ENCODE measurements around the gene PROX2.

Gene PROX2, protein sequence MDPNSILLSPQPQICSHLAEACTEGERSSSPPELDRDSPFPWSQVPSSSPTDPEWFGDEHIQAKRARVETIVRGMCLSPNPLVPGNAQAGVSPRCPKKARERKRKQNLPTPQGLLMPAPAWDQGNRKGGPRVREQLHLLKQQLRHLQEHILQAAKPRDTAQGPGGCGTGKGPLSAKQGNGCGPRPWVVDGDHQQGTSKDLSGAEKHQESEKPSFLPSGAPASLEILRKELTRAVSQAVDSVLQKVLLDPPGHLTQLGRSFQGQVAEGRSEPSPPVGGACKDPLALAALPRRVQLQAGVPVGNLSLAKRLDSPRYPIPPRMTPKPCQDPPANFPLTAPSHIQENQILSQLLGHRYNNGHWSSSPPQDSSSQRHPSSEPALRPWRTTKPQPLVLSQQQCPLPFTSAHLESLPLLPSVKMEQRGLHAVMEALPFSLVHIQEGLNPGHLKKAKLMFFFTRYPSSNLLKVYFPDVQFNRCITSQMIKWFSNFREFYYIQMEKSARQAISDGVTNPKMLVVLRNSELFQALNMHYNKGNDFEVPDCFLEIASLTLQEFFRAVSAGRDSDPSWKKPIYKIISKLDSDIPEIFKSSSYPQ

DNA sequence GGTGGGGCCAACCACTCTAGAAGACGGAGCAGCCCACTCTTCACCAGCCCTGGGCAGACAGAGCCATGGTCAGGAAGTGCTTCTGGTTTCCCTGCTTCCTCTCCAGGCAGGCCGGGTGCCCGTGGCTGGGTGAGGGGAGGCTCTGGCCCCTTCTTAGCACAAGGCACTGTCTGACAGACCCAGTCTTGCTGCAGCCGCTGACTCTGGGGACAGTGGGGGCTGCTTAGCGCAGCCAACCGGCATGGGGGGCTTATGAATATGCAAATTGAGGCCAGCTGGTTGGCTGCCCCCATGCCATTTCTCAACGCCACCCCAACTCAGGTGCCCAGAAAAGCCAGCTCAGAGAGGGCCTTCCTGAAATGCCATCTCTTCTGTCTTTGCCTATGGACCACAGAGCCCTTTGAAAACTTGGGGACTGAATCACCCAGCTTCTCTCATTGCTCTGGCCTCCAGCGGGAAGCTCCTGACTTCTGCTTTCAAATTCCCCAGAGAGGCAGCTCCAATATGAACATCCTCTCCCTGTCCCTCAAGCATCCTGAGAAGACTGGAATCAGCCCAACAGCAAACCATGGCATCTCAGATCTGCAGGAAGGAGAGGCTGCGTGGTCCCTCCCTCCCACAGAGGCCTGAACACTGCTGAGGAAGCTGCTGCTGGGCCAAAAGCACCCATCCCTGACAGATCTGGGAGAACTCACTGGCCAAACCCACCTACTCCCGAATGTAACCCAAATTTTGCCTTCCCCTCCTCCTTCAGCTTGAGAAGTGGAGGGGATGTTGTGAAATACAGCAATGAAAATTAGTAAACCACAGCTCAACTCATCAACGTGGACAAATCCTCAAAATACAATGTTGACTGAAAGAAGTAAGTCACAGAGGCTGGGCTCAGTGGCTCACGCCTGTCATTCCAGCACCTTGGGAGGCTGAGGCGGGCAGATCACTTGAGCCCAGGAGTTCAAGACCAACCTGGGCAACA, at the start of gene PROX2:
Gene PROX2 (minus strand): TSS at position 205 of the 973 bp plus-strand sequence. CDS start 12,311 bp downstream, outside the sequence.
- DNase-seq (ENCODE audit: low read depth): peak; percentile 11

DNA sequence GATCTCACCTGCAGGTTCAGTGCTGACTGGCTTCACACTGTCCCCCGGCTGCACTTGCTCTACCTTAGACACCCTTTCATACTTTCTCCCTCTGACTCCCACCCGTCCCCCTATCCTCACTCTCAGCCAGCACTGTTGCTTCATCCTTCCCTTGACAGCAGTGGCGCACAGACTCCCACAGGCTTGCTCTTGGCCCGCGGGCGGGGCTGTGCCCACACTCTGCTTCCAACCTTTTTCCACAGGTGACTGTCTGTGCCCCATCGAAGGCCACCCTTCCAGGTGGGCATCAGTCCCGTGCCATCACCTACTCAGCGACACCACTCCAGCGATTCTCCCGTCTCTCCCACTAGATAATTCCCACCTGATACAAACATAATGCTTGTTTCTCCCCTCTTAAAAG, 48.1 kb upstream of the PROX2 start:
- DNase-seq (ENCODE audit: low read depth): no peak

DNA sequence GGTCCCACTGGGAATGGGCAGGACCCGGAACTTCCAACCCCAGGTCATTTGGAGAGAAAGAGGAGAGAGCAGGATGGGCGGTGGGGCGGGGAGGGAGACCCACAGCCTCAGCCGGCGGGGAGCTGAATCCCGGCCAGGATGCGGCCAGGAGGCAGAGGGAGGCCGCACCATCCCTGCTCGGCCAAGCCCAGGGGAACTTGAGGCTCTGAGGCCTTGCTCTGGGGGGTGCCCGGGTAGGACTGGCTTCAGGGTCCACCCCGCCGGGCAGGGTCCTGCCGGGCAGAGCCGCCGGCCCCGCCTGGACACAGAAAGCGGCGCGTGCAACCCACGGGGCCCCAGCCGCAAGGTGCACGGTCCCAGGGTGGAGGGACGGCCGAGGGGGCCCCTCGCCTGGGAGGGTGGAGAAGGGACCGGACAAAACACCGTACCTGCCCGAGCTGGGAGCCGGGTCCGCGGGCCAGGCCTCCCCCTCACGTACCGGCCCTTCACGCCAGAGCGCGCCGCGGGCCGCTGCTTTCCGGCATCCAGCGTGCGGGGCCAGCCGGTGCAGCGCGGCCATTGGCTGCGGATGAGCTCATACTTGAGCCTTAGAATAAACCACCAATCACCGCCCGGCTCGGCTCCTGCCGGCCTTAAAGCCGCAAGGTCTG, 46.9 kb upstream of the PROX2 start, which contains the start of gene RPS6KL1:
Gene RPS6KL1 (minus strand): TSS at position 509 of the 650 bp plus-strand sequence. CDS start 1,719 bp downstream, outside the sequence.
- peak; percentile 66 for DNase-seq (ENCODE audit: low read depth)

GRCh38 chr14:74921987-74922751, 46.2 kb upstream of the PROX2 start:
- DNase-seq (ENCODE audit: low read depth): no peak

DNA sequence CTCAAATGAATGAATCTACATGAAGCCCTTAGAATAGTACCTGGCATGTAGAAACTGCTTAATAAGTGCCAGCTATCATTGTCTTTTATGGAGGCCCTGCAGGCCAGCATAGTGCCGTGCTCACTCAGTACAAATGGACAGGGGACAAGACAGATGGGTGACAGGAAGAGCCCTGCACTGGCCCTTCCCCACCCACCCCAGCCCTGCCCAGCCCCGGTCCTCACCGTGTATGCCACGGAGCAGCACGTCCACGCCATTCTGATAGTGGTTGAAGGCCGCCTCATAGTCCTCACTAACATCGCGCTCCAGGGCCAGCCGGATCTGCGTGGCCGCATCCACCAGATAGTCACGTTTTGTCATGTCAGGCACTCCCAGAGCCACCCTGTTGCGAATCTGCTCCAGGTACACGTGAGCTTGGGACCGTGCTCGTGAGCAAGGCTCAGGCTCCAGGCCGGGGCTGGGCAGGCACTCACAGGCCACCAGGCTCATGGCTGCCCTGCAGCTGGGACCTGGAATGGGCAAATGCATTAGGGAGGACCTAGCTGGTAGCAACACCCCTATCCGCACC, 45.2 kb upstream of the PROX2 start:
- no peak for DNase-seq (ENCODE audit: low read depth)

- DNase-seq (ENCODE audit: low read depth): no peak
These were observed 44.3 kb upstream of the PROX2 start for GRCh38 chr14:74920281-74920680.

GRCh38 chr14:74919421-74920165, 43.6 kb upstream of the PROX2 start:
- DNase-seq (ENCODE audit: low read depth): no peak

- DNase-seq (ENCODE audit: low read depth): no peak
These were observed 42.4 kb upstream of the PROX2 start for GRCh38 chr14:74918380-74918779.

DNA sequence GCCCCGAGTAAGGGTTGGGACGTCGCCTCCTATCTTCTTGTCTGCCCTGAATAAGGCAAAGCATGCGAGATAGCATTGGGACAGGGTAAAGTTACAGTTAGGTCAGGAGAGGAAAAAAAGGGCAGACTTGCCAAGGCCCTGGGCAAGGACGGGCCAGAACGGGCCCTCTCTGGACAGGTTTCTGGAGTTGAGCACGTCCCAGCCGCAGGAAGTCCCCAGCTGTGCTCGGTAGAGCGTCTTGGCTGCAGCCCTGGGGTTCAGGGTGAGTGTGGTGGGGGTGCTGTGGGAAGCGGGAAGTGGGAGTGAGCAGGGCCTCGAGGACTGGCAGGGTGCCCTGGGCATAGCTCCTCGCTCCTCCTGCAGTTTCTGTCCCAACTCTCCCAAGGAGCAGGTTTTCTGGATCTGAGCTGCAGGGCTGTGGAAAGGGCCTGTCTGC, 41.7 kb upstream of the PROX2 start:
- DNase-seq (ENCODE audit: low read depth): no peak

- no peak for DNase-seq (ENCODE audit: low read depth)
These were observed 41.2 kb upstream of the PROX2 start for GRCh38 chr14:74917178-74917543.

- DNase-seq (ENCODE audit: low read depth): no peak
These were observed 39.9 kb upstream of the PROX2 start for GRCh38 chr14:74915826-74916225.

GRCh38 chr14:74915426-74915825, 39.5 kb upstream of the PROX2 start:
- DNase-seq (ENCODE audit: low read depth): no peak

- DNase-seq (ENCODE audit: low read depth): no peak
These were observed 38.1 kb upstream of the PROX2 start for GRCh38 chr14:74913986-74914573.

GRCh38 chr14:74913393-74913910, 37.5 kb upstream of the PROX2 start:
- no peak for DNase-seq (ENCODE audit: low read depth)

- no peak for DNase-seq (ENCODE audit: low read depth)
These were observed 36.9 kb upstream of the PROX2 start for GRCh38 chr14:74912801-74913200.

DNA sequence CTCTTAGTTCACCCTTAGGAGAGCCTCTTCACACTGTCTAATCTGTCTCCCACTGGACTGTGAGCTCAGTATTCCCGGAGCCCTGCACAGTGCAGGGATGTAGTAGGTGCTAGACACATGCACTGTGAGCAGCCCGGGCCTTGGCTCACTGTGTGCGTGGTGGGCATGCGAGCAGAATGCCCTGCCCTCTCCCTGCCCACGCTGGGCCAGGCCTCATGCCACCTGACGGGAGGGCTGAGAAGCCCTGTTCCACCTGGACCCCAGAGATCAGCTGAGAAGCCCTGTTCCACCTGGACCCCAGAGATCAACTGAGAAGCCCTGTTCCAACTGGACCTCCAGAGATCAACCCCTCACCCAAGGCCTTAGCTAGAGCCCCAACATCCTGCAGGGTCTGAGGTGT, 36.2 kb upstream of the PROX2 start:
- no peak for DNase-seq (ENCODE audit: low read depth)

GRCh38 chr14:74911704-74912103, 35.8 kb upstream of the PROX2 start:
- DNase-seq (ENCODE audit: low read depth): no peak

GRCh38 chr14:74911221-74911620, 35.3 kb upstream of the PROX2 start:
- no peak for DNase-seq (ENCODE audit: low read depth)

- DNase-seq (ENCODE audit: low read depth): no peak
These were observed 34.6 kb upstream of the PROX2 start for GRCh38 chr14:74910556-74910955.

Data from activated T-cell treated with anti-CD3 and anti-CD28 coated beads for 24 hours (primary cell).